Erythroblast (primary cell): ENCODE measurements around the gene VAV2.

Source experiments
- GATA1 ChIP-seq: IDR thresholded peaks from 2 replicates; pipeline ENCODE4 v1.6.1; 2011; ENCODE audit warnings: low read depth, mild to moderate bottlenecking, control low read depth, low read length, moderate library complexity
- POLR2A ChIP-seq: IDR thresholded peaks from 2 replicates; pipeline ENCODE4 v1.6.1; 2011; ENCODE audit warnings: mild to moderate bottlenecking, low read length

GRCh38 chr9:133821601-133822429 is 170.3 kb downstream of the VAV2 start:
- TF ChIP-seq POLR2A (no peak), GATA1 (no peak)
